Activated CD4-positive, CD25-positive, alpha-beta regulatory T cell (primary cell): ENCODE results near the gene SRD5A3.

Experiments
- DNase-seq, 4 experiments: peaks; one replicate each; lab custom pipeline; 2025; lab: John Stamatoyannopoulos, UW

SRD5A3 gene

DNA sequence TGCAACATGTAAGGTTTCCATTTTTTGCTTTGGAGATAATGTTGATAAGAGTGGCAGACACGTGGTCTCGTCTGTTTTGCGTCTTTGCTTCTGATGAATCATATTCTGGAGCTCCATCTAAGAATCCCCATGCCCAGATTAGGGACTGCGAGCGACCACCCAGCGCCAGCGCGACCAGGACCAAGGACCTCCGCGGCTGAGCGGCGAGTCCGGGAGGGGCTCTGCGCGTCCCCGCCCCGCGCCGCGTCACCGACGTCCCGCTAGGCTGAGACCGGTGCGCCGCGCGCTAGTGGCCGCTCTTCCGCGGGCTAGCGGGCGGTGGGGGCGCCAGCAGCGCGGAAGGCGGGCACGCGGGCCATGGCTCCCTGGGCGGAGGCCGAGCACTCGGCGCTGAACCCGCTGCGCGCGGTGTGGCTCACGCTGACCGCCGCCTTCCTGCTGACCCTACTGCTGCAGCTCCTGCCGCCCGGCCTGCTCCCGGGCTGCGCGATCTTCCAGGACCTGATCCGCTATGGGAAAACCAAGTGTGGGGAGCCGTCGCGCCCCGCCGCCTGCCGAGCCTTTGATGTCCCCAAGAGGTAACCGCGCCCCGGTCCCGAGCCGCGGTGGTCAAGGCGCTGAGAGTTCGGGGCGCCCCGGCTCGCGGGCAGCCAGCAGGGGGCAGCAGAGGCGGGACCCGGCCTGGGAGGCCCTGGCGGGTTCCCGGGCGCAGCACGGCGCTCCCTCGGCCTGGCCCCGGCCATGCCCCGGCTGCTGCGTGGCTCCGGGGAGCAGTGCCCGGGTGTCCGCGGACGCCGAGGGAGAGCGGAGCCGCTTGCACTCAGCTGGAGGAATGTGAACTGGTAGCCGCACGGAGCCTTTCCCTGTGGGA lies at the start of gene SRD5A3:
Gene SRD5A3, plus strand, starts transcription at position 263 of the 871 bp plus-strand sequence. Its CDS starts 95 bp downstream, at position 358.
- DNase-seq = peak; percentile 61 to 73 (median 70)

DNA sequence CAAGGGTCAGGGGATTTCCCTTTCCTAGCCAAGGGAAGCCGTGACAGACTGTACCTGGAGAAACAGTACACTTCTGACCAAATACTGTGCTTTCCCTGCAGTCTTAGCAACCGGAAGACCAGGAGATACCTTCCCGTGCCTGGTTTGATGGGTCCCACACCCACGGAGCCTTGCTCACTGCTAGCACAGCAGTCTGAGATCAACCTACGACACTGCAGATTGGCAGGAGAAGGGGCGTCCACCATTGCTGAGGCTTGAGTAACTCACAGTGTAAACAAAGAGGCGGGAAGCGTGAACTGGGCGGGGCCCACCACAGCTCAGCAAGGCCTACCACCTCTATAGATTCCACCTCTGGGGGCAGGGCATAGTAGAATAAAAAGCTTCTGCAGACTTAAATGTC lies 48.7 kb upstream of the SRD5A3 start:
- no peak for DNase-seq

DNA sequence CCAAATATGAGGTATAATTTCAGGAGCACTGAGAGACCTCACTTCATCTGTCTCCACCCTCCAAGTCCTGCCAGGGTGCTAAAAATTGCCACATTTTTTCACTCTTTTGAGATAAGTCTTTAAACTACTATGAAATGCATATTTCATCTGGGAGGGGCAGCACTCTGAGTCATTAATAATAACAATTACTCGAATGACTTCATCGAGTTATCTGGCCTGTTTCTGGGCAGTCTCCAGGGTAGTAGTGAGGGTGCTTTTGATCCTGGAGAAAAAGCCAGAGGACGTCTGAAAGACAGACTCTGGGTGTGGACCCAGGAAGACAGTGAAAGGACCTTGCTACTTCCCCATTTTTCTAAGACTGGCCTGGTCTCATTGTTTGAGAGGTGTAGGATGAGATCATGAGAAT lies 42.3 kb upstream of the SRD5A3 start:
- no peak for DNase-seq

DNA sequence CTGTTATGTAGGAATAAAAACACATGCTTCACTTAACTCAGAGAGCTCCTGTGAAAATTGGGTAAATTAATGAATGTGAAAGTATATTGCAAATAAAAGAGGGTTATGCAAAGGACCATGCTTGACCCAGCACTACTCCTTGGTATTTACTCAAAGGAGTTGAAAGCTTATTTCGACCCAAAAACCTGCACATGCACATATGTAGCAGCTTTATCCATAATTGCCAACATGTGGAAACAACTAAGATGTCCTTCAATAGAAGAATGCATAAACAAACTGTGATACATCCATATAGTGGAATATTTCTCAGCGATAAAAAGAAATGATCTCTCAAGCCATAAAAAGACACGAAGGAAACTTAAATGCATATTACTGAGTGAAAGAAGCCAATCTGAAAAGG lies 41.7 kb upstream of the SRD5A3 start:
- no peak for DNase-seq

DNA sequence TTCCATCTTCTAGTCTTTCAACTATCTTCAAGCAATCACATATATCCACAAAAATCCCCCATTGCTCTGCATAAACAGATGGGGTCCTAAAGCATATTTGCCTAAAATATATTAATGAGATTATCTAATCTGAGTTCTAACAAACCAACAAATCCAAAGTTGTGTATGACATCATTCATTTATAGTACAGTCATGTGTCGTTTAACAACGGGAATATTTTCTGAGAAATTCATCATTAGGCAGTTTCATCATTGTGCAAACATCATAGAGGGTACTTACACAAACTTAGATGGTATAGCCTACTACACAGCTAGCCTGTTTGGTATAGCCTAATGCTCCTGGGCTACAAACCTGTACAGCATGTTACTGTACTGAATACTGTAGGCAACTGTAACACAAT lies 38.0 kb upstream of the SRD5A3 start:
- no peak for DNase-seq

DNA sequence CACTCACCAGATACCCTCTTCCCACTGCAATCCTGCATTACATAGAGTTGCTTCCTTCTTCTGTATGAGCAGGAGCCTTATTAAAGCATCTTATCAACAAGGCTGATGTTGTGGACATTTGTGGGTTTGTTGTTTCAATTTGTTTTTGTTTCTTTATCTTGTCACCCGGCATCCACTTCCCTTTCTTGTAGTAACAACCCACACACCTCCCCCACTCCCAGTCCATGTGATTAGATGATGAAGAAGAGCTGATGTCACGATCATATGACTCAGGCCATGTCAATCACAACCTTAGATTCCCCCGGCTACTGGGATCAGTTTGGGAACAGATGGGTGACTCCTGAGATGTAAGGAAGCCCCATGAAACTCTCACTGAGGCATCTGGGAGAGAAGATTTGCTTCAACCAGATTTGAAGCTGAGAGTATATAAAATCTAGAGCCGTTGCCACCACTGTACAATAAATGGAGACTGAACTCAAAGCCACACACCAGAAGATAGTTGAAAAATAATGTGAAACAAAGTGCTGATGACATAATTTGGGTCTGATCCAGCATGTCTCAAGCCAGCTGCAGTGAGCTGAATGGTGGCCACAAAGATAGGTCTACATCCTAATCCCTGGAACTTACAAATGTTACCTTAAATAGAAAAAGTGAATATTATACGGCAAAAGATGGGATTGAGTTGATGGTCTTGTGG lies 34.1 kb upstream of the SRD5A3 start:
- DNase-seq = no peak

DNA sequence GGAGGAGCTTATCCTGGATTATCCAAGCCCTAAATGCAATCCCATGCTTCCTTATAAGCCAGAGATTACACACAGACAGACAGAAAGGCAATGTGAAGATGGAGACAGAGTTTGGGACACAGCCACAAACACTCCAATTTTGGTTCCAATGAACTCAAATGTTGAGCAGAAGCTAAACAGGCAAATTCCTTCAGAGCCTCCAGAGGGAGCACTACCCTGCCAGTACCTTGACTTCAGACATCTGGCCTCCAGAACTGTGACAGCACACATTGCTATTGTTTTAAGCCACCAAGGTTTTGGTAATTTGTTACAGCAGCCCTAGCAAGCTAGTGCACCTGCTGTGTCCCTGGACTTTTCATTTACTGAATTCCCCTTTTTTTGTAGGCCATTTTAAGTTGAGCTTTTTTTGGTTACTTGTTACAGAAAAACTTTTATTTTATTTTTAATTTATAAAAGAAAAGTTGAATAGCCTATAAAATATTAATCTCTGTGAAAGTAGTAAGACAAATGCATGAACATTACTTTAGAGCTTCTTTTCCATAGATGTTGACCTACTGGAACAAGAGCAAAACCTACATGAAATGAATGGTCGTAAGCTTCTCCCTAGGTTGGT lies 33.4 kb upstream of the SRD5A3 start:
- peak in 1 of 4 experiments; percentile 2 for DNase-seq

DNA sequence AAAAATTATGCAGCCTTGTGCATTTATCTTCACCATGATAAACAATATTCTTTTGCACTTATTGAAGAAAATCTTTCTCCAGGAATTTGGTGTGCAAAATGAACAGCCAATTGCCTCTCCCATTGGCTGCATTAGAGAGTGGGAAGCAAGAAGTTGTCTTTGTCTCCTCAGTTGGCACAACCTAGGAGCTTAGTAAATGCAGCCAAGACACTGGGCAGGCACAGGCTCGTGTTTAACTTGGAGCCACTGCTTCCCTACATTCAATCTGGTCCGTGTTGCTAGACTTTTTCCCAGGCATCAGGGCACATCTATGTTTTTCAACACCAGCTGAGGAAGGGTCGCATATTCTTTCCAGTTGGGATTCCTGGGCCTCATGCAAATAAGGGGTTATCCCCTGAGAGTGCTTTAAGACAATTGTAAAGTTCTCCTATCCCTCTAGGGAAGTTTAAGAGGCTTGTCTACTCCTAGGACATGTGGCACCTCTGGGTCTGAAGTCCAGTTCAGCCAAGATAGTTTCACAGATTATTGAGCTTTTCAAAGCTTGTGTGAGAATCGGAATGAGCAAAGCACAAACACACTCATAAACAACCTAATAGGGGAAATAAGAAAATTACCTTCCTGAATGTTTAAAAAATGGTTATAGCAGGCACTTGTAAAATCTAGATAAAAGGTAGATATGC lies 31.8 kb upstream of the SRD5A3 start:
- DNase-seq = no peak

DNA sequence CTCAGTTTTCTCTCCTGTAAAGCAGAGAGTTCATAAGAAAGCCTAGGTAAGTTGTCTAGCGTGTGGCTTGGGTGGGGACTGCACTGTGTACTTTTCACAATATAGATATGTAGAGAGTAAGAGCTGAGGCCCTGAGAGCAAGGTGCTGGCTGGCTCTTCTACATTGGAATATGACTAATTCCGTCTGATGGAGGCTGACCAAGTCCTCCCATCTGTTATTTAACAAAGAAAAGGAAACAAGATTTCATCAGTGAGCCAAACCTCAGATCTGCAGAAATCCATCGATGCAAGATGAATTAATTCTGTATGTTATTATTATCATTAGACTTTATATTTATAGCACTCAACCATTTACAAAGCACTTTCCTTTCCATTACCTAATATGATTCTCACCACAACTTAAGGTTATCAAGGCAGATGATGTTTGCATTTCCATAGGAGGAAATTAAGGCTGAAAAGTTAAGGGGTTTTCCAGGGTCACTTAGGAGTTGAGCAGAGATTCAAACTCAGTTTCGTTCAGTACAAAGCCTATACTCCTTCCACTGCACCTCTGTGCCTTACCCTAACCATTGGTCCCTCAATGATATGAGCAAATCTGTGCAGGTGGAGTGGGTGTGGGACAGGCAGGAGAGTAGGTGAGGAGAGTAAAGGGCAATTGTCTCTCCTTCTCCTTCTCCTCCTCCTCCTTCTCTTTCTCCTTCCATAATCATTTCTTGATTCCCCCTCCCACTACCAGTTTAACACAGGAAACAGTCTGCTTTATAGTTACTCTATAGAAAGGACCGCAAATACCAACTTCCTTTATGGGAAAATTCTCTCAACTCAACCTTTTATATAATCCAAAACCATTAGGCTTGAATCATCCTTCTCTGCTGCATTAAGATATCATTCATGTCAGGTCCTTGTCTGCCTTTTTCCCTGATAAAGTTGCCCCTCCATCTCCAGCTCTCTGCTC lies 27.6 kb upstream of the SRD5A3 start:
- DNase-seq = no peak

DNA sequence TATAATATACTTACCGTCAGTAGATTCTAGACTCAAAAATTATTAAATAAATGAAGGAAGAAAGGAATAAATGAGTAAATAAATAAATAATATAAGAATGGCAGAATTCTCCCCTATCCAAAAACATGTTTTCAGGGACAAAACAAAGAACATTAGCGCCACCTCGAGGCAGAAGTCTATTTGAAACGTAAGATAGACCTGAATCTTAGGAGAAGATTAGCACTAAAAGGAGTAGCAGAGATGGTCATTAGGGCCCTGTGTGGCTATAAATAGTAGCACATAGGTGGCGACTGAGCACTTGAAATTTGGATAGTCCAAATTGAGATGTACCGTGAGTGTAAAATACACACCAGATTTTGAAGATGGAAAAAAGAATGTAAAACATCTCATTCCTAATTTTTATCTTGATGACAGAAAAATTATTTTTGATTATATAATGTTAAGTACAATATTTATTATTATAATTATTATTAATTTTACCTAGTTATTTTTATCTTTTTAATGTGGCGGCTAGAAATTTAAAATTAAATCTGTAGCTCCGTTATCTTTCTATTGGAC lies 24.3 kb upstream of the SRD5A3 start:
- DNase-seq = peak in 1 of 4 experiments; percentile 13

DNA sequence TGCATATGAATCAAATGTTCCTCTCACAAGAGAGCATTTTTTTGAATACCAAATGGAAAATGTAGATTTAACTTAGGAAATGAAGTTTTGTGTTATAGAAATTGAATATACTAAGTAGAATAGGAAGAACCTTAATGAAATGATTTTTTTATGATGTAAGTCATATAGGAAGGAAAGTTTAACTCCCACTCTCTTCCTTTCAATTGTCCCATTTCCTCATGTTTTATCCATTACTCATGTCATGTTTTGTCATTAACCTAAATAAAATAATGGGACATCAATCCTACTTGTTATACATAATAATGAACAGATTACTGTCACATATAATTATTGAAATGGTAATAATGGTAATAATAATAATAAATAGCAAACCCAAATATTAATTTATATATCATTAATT lies 22.7 kb upstream of the SRD5A3 start:
- no peak for DNase-seq

DNA sequence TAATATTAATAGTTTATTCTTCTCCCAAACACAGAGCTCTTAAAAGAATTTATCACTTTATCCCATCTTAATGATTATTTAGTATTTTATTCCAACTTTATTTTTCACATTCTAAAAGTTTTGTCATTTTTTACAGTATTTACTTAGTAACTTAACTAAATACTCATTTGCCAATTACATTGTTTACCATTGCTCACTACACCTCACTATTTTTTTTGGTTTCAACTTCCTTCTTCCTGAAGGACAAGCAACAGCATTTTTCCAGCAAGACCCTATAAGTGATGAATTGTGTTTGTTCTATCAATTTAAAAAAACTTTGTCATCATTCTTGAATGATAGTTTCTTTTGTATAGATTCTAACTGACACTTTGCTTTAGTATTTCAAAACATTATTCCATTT lies 19.4 kb upstream of the SRD5A3 start:
- no peak for DNase-seq

DNA sequence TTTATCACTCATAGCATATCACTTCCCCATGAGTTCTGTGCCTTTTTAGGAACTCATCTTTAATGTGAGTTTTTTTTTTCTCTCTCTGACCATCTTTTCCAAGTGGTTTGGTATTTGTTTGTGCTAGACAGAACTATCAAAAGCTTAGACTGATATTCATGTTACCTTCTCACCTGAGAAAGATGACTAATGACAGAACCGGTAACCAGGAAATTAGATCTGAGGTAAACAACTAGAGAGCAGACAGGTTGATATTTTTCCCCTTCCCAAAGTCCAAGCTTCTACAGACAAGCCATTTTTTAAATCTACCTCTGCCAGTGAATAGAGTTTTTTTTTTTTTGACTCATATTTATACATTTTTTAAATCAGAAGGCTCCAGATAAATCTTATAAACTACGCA lies 17.0 kb upstream of the SRD5A3 start:
- no peak for DNase-seq

DNA sequence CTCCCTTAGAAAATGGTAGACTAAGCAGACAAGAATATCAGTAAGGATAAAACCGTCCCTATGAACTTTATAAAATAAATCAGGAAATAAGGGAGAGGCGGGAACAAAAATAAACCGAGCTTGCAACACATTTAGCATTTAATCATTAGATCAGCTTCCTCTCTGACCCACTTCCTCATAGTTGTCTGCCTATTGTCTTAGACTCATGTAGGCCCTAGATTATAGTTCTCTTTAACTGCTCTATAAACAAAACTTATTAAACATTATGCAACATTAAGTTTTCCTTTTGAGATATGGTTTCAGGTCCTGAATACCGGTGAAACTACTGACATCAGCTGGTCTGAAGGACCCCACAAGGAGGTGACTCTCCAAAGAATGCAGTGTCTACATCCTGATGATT lies 15.8 kb upstream of the SRD5A3 start:
- DNase-seq = no peak

DNA sequence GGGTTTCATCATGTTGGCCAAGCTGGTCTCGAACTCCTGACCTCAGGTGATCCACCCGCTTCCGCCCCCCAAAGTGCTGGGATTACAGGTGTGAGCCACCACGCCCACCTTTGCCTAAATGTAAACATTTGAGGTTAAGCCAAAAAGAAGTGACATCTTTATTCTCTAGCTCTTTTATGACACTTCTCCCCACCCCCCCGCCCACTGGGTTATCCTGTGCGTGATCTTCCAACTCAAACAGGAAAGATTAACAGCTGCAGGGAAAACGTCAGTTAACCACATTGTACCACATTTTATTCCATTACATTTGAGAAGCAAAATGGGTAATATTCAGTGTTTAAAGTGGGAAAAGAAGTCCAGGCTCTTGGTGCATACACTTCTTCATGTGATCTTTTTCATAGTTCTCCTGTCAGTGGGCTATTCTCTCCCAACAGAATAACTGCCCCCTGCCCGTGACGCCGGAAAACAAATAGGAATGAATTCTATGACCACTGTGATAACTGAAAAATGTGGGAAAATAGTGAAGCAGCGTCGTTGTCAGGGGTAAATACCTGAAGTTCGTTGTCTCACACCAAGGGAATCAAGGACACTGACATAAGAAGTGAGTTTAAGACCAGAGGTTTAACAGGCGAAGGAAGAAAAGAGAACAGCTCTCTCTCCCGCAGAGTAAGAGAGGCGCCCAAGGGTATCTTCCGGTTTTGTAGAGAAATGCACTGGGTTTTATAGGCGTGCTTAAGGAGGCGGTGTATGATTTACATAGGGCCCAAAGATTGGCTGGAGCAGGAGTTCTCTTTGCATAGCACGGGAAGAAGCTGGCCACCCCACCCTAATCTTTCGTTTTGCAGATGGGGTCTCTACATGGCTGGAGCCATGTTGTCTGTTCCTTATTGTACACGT lies 9.7 kb upstream of the SRD5A3 start:
- DNase-seq = no peak

DNA sequence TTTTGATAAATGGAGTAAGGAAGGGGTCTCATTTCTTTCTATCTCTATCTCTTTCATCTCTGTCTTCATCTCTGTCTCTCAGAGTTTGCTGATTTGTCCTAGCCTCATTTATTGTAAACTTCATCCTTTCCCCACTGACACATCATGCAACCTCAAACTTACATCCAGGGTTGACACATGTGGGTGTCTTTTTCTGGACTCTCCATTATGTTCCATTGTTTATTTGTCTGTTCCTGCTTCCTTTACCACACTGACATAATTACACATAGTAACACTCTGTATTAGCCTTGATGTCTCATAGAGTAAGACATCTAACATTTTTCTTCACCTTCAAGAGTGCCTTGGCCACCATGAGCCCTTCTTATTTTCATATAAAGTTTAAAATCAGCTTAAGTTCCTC lies 8.1 kb upstream of the SRD5A3 start:
- DNase-seq = no peak

DNA sequence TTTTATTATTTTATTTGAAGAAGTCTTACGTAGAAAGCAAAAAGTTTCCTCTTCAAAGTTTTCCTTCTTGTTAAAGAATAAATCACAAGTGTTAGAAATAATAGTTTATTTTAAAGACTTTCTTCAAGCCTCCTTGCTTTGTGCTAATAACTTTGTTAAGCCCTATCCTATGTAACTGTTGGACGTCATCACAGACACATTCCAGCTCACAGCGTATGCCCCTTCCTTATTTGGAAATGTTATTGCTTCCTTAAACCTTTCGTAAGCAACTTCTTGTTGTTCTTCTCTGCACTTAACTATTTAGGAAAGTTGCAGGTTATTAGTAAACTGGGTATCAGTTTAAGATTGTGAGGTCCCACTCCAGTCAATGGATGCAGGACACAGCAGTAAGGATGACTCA lies 7.6 kb upstream of the SRD5A3 start:
- no peak for DNase-seq

DNA sequence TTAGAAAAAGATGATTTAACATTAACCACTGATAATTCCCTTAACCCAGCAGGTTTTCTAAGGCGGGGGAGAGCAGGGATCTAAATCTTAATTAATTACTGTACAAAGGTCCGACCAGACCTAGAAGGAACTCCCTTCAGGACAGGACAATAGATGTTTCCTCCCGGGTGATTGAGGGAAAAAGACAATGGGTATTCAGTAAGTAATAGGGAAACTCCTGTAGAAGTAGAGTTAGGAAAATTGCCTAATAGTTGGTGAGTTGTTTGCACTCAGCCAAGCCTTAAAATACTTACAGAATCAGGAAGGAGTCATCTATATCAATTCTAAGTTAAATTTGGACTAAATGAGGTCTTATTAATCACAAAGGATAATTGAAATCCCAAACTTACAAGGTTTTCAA lies 5.8 kb upstream of the SRD5A3 start:
- DNase-seq = no peak

DNA sequence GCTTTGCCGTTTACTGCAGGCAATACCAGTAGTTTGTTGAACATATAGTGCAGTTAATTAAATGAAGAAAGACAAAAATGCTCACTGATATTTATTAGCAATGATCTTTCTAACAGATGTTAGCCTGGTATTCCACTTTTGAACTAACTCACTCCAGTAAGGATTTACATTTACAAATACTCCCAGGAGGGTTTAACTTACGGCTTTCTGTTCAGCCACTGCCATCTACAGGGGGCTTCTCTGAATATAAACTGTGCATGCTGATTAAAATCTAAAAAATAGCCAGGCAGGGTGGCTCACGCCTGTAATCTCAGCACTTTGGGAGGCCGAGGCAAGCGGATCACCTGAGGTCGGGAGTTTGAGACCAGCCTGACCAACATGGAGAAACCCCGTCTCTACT lies 2.2 kb upstream of the SRD5A3 start:
- DNase-seq = no peak

DNA sequence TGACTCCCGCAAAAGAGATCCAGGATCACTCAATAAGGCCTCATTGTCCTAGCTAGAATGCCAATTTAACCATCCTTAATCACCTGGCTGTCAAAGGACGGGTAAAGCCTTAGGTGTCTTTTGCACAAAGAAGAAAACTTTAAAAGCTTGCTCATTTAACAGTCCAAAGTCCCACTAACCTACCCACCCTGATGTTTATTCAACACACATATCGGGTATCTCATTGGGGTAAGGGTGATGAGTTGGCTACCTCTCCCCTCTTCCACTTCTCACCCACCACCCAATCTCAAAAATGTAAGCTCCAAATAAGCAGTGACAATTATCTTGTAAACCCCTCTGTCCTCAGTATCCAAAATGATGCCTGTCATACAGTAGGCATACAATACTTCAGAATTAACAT lies 988 bp upstream of the SRD5A3 start:
- DNase-seq = no peak
